C4-2B (cell line): ENCODE data around the gene CLCF1.

Experiments used
- ZFX ChIP-seq: fragments of 450-650 bp; IDR thresholded peaks from 2 replicates; pipeline ENCODE4 v1.6.1; 2017
- TF ChIP-seq, protein P1 (sequence below): fragments of 450-650 bp; conservative IDR thresholded peaks from 2 replicates; pipeline ENCODE4 v1.5.1; 2017; ENCODE audit warnings: mild to moderate bottlenecking

DNA sequence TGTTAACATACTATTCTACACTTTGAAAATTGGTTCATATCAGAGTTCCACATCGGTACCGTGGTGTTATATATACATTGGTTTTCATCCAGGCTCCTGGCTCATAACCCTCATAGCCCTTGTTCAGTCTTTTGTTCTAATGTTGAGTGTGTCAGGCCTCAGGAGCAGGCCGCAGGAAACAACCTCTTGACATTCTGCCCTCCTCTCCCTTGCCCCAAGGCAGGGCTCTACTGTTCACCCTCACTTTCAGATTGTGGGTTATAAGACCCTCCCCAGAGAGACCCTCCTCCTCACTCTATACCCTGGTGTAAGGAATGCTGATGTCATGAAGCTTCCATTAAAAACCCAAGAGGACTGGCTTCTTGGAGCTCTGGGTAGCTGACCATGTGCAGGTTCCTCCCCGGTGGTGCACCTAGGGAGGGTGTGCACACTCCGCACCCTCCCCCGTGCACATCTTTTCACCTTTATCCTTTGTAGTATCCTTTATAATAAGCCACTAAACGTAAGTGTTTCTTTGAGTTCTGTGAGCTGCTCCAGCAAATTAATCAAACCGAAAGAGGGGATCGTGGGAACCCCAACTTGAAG is 58.0 kb downstream of the CLCF1 start:
- TF ChIP-seq, protein P1, sequence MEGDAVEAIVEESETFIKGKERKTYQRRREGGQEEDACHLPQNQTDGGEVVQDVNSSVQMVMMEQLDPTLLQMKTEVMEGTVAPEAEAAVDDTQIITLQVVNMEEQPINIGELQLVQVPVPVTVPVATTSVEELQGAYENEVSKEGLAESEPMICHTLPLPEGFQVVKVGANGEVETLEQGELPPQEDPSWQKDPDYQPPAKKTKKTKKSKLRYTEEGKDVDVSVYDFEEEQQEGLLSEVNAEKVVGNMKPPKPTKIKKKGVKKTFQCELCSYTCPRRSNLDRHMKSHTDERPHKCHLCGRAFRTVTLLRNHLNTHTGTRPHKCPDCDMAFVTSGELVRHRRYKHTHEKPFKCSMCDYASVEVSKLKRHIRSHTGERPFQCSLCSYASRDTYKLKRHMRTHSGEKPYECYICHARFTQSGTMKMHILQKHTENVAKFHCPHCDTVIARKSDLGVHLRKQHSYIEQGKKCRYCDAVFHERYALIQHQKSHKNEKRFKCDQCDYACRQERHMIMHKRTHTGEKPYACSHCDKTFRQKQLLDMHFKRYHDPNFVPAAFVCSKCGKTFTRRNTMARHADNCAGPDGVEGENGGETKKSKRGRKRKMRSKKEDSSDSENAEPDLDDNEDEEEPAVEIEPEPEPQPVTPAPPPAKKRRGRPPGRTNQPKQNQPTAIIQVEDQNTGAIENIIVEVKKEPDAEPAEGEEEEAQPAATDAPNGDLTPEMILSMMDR = no peak
- no peak for TF ChIP-seq ZFX
